Chondrocyte (in vitro differentiated cells): ENCODE measurements around the gene ATP10A. TPM values are rescaled to one million over a fixed set of nuclear protein-coding genes. Genes with fewer than 3 reads are reported as not detected.

ENCODE experiments used
- DNase-seq: peaks from one replicate; pipeline ENCODE4 v3.0.0; 2021; ENCODE audit warnings: mixed read lengths, low spot score
- H3K27ac Mint-ChIP-seq: one replicate; pipeline ENCODE4 v1.8.0; 2021; ENCODE audit warnings: mild to moderate bottlenecking, moderate library complexity, mixed read lengths; ENCODE audit not compliant: unreplicated experiment
- H3K27me3 Mint-ChIP-seq: 2 replicates; pipeline ENCODE4 v1.8.0; 2021; ENCODE audit warnings: low read depth, mixed read lengths
- H3K36me3 Mint-ChIP-seq: 2 replicates; pipeline ENCODE4 v1.8.0; 2021; ENCODE audit warnings: low read depth, mixed read lengths
- H3K4me1 Mint-ChIP-seq: 2 replicates; pipeline ENCODE4 v1.8.0; 2021; ENCODE audit warnings: low read depth, mild to moderate bottlenecking, mixed read lengths
- H3K4me3 Mint-ChIP-seq: one replicate; pipeline ENCODE4 v1.8.0; 2021; ENCODE audit warnings: mild to moderate bottlenecking, moderate library complexity, mixed read lengths; ENCODE audit not compliant: unreplicated experiment
- H3K9me3 Mint-ChIP-seq: 2 replicates; pipeline ENCODE4 v1.8.0; 2021; ENCODE audit warnings: low read depth, mixed read lengths
- CTCF ChIP-seq: fragments of 200-600 bp; sonication (generic); IDR thresholded peaks from 2 replicates; pipeline ENCODE4 v1.5.0; 2021; ENCODE audit warnings: antibody characterized with exemption, mild to moderate bottlenecking, moderate library complexity
- total RNA-seq: library from RNA; stranded (reverse); gene quantifications from 3 replicates; pipeline ENCODE4 v1.2.1, GENCODE V29; 2021

ATP10A gene
- total RNA-seq, 1 donor from 2014 or later: 163 TPM

- Mint-ChIP-seq H3K9me3 (no peaks in the 10 kb centered on the region), H3K27ac (peak overlapping the region; percentile 41), H3K4me1 (peaks cover 38% of the 10 kb centered on the region), H3K4me3 (no peak overlapping the region), H3K27me3 (no peaks in the 10 kb centered on the region), H3K36me3 (peaks cover 37% of the 10 kb centered on the region)
- TF ChIP-seq CTCF: no peak
- peak; percentile 81 for DNase-seq
Measured at GRCh38 chr15:25707656-25708365, 155.3 kb downstream of the ATP10A start.

- Mint-ChIP-seq H3K4me3 (no peak overlapping the region), H3K27me3 (no peaks in the 10 kb centered on the region), H3K36me3 (peaks cover 35% of the 10 kb centered on the region), H3K9me3 (no peaks in the 10 kb centered on the region), H3K27ac (peak overlapping the region; percentile 3), H3K4me1 (peaks cover 48% of the 10 kb centered on the region)
- DNase-seq: peak; percentile 88
- no peak for TF ChIP-seq CTCF
Measured at GRCh38 chr15:25706176-25706955, 156.8 kb downstream of the ATP10A start.

- Mint-ChIP-seq H3K4me3 (no peak overlapping the region), H3K36me3 (peaks cover 36% of the 10 kb centered on the region), H3K27ac (peak overlapping the region; percentile 37), H3K27me3 (no peaks in the 10 kb centered on the region), H3K4me1 (peaks cover 46% of the 10 kb centered on the region), H3K9me3 (no peaks in the 10 kb centered on the region)
- peak; percentile 72 for DNase-seq
- no peak for TF ChIP-seq CTCF
Measured at GRCh38 chr15:25705433-25706115, 157.6 kb downstream of the ATP10A start.

GRCh38 chr15:25703726-25704125 is 159.4 kb downstream of the ATP10A start:
- peak; percentile 77 for DNase-seq
- Mint-ChIP-seq H3K27me3 (no peaks in the 10 kb centered on the region), H3K4me1 (peaks cover 30% of the 10 kb centered on the region), H3K4me3 (no peak overlapping the region), H3K9me3 (no peaks in the 10 kb centered on the region), H3K27ac (peak overlapping the region; percentile 66), H3K36me3 (peaks cover 35% of the 10 kb centered on the region)
- TF ChIP-seq CTCF: no peak
